Measurements from ENCODE around the gene MLANA.

DNA sequence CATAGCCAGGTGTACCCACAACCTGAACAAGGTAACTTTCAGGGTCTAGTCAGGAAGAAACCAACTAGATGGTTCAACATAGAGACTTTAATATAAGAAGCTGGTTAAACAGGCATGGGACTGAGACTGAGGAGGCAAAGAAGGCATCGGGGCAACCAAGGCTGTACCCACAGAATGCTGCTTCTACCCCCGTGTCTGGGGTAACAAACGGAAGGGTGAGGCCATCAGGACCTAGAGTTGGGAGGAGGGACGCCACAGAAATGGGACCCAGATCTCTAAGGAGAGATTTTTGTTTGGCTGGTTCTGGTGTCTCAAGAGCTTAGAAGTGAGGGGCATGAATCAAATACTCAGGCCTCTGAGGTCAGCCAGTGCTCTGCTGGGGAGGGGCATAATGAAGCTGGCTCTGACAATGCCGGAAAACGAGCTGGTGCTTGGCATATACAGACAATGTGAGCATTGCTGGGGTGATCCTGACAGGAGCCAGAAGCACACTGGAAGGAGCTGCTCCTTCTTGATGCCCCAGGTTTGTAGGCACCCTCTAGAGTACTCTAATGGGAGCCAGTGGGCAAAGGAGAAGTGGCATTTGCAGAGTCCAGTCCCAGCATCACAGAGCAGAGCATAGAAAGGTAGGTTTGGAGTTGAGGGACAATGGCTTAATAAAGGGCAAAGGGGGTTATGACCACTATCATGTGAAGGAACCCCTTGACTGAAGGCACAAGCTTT, 3.7 kb downstream of the MLANA start:
- TF ChIP-seq CTCF (IDR thresholded peaks at IDR 0.05; ENCODE audit: poor library complexity) (no peak), EZH2phosphoT487 (IDR thresholded peaks at IDR 0.05; ENCODE audit: low read depth, severe bottlenecking, unreplicated experiment) (no peak), EZH2 (IDR thresholded peaks at IDR 0.05; ENCODE audit: borderline replicate concordance) (no peak)
